SK-N-SH (cell line): ENCODE results near the gene KRT40. TPM values are rescaled to one million over a fixed set of nuclear protein-coding genes. Genes with fewer than 3 reads are reported as not detected.

Source experiments
- CTCF ChIA-PET: fragments of 300-600, 350-600 bp; formaldehyde crosslinking; extraction: SDS; loops from one replicate; lab custom pipeline; 2021; lab: Yijun Ruan, JAX
- POLR2A ChIA-PET: fragments of 350-600 bp; sonication (Branson Sonifier 250); formaldehyde crosslinking; extraction: SDS; loops from one replicate; lab custom pipeline; 2020; ENCODE audit warnings: antibody characterized with exemption, inconsistent platforms; lab: Yijun Ruan, JAX
- DNase-seq: peaks from one replicate; pipeline ENCODE4 v3.0.0; 2012
- H2AFZ ChIP-seq: fragments of 200-600 bp; sonication (generic); 2 replicates; pipeline ENCODE4 v1.8.1; 2016; ENCODE audit warnings: antibody characterized with exemption, mild to moderate bottlenecking, low read depth
- H3F3A ChIP-seq: fragments of 200-600 bp; sonication (generic); replicated peaks from 2 replicates; pipeline ENCODE3; 2016; ENCODE audit warnings: antibody characterized with exemption, mild to moderate bottlenecking; ENCODE audit not compliant: insufficient read depth
- H3K27ac ChIP-seq, 2 experiments: fragments of 200-500 bp in 1 of 2; fragments of 200-600 bp in 1 of 2; sonication (Bioruptor generic) in 1 of 2; sonication (generic), shearing (Covaris generic) in 1 of 2; 2 replicates each; pipeline versions ENCODE4 v1.5.1 to v1.6.1; 2014 to 2016; ENCODE audit warnings: low read depth in 2 of 2, inconsistent platforms in 1 of 2, low read length in 1 of 2, mild to moderate bottlenecking in 1 of 2, mixed read lengths in 1 of 2
- H3K27me3 ChIP-seq: fragments of 200-600 bp; sonication (generic), shearing (Covaris generic); 2 replicates; pipeline ENCODE4 v1.6.1; 2016; ENCODE audit warnings: mixed run types; ENCODE audit not compliant: insufficient read depth
- H3K36me3 ChIP-seq, 2 experiments: fragments of 200-500 bp in 1 of 2; fragments of 200-600 bp in 1 of 2; sonication (Bioruptor generic) in 1 of 2; sonication (generic) in 1 of 2; replicated peaks in 1 of 2; 2 replicates each; pipeline versions ENCODE3 to v1.5.1; 2014 to 2016; ENCODE audit warnings: low read length in 1 of 2, mild to moderate bottlenecking in 1 of 2; ENCODE audit not compliant: insufficient read depth in 2 of 2, control insufficient read depth in 1 of 2
- H3K4me1 ChIP-seq, 2 experiments: fragments of 200-500 bp in 1 of 2; fragments of 200-600 bp in 1 of 2; sonication (Bioruptor generic) in 1 of 2; sonication (generic), shearing (Covaris generic) in 1 of 2; 2 replicates each; pipeline versions ENCODE4 v1.5.1 to v1.6.1; 2014 to 2016; ENCODE audit warnings: low read depth in 1 of 2, low read length in 1 of 2, mixed run types in 1 of 2; ENCODE audit not compliant: insufficient read depth in 2 of 2, control insufficient read depth in 1 of 2
- H3K4me2 ChIP-seq: fragments of 200-600 bp; sonication (generic), shearing (Covaris generic); 2 replicates; pipeline ENCODE4 v1.6.1; 2017; ENCODE audit warnings: mixed run types
- H3K4me3 ChIP-seq, 2 experiments: fragments of 200-500 bp in 1 of 2; fragments of 200-600 bp in 1 of 2; sonication (Bioruptor generic) in 1 of 2; sonication (generic), shearing (Covaris generic) in 1 of 2; 2 replicates each; pipeline versions ENCODE4 v1.5.1 to v1.8.1; 2014 to 2016; ENCODE audit warnings: low read depth in 2 of 2, inconsistent platforms in 1 of 2, low read length in 1 of 2, mild to moderate bottlenecking in 1 of 2, mixed read lengths in 1 of 2, moderate library complexity in 1 of 2
- H3K79me2 ChIP-seq: fragments of 200-600 bp; sonication (generic); 2 replicates; pipeline ENCODE4 v1.8.1; 2017; ENCODE audit warnings: mild to moderate bottlenecking; ENCODE audit not compliant: insufficient read depth
- H3K9ac ChIP-seq: fragments of 200-600 bp; sonication (generic); 2 replicates; pipeline ENCODE4 v1.6.1; 2017; ENCODE audit warnings: mixed run types
- H3K9me2 ChIP-seq: fragments of 200-600 bp; sonication (generic); 2 replicates; pipeline ENCODE4 v1.6.1; 2017; ENCODE audit warnings: mixed run types
- H3K9me3 ChIP-seq: fragments of 200-600 bp; sonication (generic); 2 replicates; pipeline ENCODE4 v1.6.1; 2017; ENCODE audit warnings: mixed run types, mild to moderate bottlenecking, moderate library complexity
- H4K20me1 ChIP-seq: fragments of 200-600 bp; sonication (generic); 2 replicates; pipeline ENCODE4 v1.6.1; 2017; ENCODE audit warnings: mild to moderate bottlenecking, mixed run types; ENCODE audit not compliant: insufficient read depth
- ELF1 ChIP-seq: IDR thresholded peaks from 2 replicates; pipeline ENCODE4 v1.4.0; 2012
- EP300 ChIP-seq, 2 experiments: IDR thresholded peaks; 2 replicates each; pipeline versions ENCODE4 v1.4.0 to v1.6.1; 2012; ENCODE audit warnings: borderline replicate concordance in 1 of 2, low read depth in 1 of 2, low read length in 1 of 2
- FOSL2 ChIP-seq: IDR thresholded peaks from 2 replicates; pipeline ENCODE4 v1.4.0; 2012; ENCODE audit warnings: low read depth, mild to moderate bottlenecking, moderate library complexity, borderline replicate concordance
- GABPA ChIP-seq: IDR thresholded peaks from 2 replicates; pipeline ENCODE4 v1.4.0; 2012; ENCODE audit warnings: low read depth, mild to moderate bottlenecking
- GATA2 ChIP-seq: sonication (generic); formaldehyde crosslinking; IDR thresholded peaks from 2 replicates; pipeline ENCODE4 v1.5.0; 2020; ENCODE audit warnings: mild to moderate bottlenecking, missing genetic modification reagents
- MXI1 ChIP-seq: IDR thresholded peaks from 2 replicates; pipeline ENCODE4 v1.6.1; 2012; ENCODE audit warnings: mild to moderate bottlenecking, low read depth, low read length, improper control_type of control experiment
- NFIC ChIP-seq: IDR thresholded peaks from 2 replicates; pipeline ENCODE4 v1.4.0; 2012; ENCODE audit warnings: borderline replicate concordance
- NRF1 ChIP-seq: IDR thresholded peaks from 2 replicates; pipeline ENCODE4 v1.6.1; 2012; ENCODE audit warnings: low read depth, mild to moderate bottlenecking, low read length
- POLR2AphosphoS5 ChIP-seq: IDR thresholded peaks from 2 replicates; pipeline ENCODE4 v1.6.1; 2012; ENCODE audit warnings: low read depth, low read length
- TCF12 ChIP-seq: IDR thresholded peaks from 2 replicates; pipeline ENCODE4 v1.4.0; 2012
- USF1 ChIP-seq: IDR thresholded peaks from 2 replicates; pipeline ENCODE4 v1.4.0; 2012; ENCODE audit warnings: low read depth, borderline replicate concordance
- USF2 ChIP-seq: fragments of 150-350 bp; IDR thresholded peaks from 2 replicates; pipeline ENCODE4 v1.6.1; 2017; ENCODE audit warnings: antibody characterized with exemption, low read length, low read depth, borderline replicate concordance
- ZBTB33 ChIP-seq: IDR thresholded peaks from 2 replicates; pipeline ENCODE4 v1.4.0; 2012; ENCODE audit warnings: low read depth, borderline replicate concordance
- WGBS: methylation state at CpG from one replicate; pipeline ENCODE4 v1.1.6; 2017; ENCODE audit warnings: low lambda C conversion rate; 5-methylcytosine and 5-hydroxymethylcytosine counted together
- polyA plus RNA-seq, 3 experiments: library from polyadenylated mRNA; depleted of rRNA; stranded (reverse); fragments of >200 nt; gene quantifications; 2 replicates each; pipeline ENCODE4 v1.2.3, GENCODE V29; 2012
- TF ChIP-seq, protein P1 (sequence below): IDR thresholded peaks from 2 replicates; pipeline ENCODE4; 2012
- TF ChIP-seq, protein P2 (sequence below): IDR thresholded peaks from 2 replicates; pipeline ENCODE4 v1.4.0; 2012; ENCODE audit warnings: low read depth
- TF ChIP-seq, protein P3 (sequence below): fragments of 200-600 bp; sonication (generic); IDR thresholded peaks from 2 replicates; pipeline ENCODE4 v1.6.1; 2017; ENCODE audit warnings: antibody characterized with exemption, mild to moderate bottlenecking, moderate library complexity

The KRT40 gene
- polyA plus RNA-seq, 1 of the 3 experiments (the other 2 are of a cell fraction), result not detected

DNA sequence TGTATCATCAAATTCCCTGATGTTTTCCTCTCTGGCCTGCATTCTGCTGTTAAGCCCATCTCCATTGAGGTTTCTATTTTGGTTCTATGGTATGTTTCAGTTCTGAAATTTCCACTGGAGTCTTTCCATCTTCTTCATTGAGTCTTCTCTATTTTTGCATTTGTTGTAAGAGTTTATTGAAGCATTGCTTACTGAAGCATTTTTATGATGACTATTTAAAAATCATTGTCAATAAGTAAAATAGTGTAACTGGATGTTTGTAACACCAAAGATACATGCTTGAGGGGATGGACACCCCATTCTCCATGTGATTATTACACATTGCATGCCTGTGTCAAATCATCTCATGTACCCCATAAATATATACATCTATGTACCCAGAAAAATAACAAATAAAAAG, 8.6 kb downstream of the KRT40 start:
- no peak overlapping the region for H3K4me3 ChIP-seq
- no peak overlapping the region for H2AFZ ChIP-seq
- no peak overlapping the region for H3K4me2 ChIP-seq
- CTCF ChIA-PET, result no interaction called here
- H3K4me1 ChIP-seq, result no peaks in the 10 kb centered on the region
- H3K27ac ChIP-seq, result no peak overlapping the region
- no peak for TF ChIP-seq EP300 (IDR thresholded peaks at IDR 0.05; ENCODE audit: borderline replicate concordance in 1 of 2, low read depth in 1 of 2, low read length in 1 of 2)
- TF ChIP-seq FOSL2, result no peak
- TF ChIP-seq GABPA, result no peak
- TF ChIP-seq, protein P1, sequence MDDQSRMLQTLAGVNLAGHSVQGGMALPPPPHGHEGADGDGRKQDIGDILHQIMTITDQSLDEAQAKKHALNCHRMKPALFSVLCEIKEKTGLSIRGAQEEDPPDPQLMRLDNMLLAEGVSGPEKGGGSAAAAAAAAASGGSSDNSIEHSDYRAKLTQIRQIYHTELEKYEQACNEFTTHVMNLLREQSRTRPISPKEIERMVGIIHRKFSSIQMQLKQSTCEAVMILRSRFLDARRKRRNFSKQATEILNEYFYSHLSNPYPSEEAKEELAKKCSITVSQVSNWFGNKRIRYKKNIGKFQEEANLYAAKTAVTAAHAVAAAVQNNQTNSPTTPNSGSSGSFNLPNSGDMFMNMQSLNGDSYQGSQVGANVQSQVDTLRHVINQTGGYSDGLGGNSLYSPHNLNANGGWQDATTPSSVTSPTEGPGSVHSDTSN, result no peak
- no peak for TF ChIP-seq ELF1
- H3K79me2 ChIP-seq, result no peaks in the 10 kb centered on the region
- no peaks in the 10 kb centered on the region for H4K20me1 ChIP-seq
- H3K9ac ChIP-seq, result no peak overlapping the region
- no peaks in the 10 kb centered on the region for H3K9me3 ChIP-seq
- H3K36me3 ChIP-seq, result peaks cover 0 to 2% of the 10 kb centered on the region in 2 experiments
- POLR2A ChIA-PET, result no interaction called here
- no peaks in the 10 kb centered on the region for H3K9me2 ChIP-seq
- DNase-seq, result no peak
- peaks cover 29% of the 10 kb centered on the region; the same call in 1 of the 2 replicates for H3K27me3 ChIP-seq
- H3F3A ChIP-seq, result no peaks in the 10 kb centered on the region

DNA sequence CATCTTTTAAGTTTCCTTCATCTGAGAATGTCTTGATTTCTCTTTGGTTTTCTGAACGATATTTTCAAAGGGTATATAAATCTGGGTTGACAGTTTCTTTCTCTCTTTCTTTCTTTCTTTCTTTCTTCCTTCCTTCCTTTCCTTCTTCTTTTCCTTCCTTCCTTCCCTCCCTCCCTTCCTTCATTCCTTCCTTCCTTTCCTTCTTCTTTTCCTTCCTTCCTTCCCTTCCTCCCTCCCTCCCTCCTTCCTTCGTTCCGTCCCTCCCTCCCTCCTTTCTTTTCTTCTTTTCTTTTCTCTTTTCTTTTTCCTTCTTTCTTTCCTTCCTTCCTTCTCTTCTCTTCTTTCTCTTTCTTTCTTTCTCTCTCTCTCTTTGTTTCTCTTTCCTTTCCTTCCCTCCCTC, 9.8 kb downstream of the KRT40 start:
- H3K4me2 ChIP-seq, result no peak overlapping the region
- H3K79me2 ChIP-seq, result no peaks in the 10 kb centered on the region
- H3K9me3 ChIP-seq, result no peaks in the 10 kb centered on the region
- peaks cover 24% of the 10 kb centered on the region; the same call in 1 of the 2 replicates for H3K27me3 ChIP-seq
- no peak overlapping the region for H3K4me3 ChIP-seq
- DNase-seq, result no peak
- ChIA-PET POLR2A (no interaction called here), CTCF (no interaction called here)
- no peaks in the 10 kb centered on the region for H3K4me1 ChIP-seq
- no peaks in the 10 kb centered on the region for H3K9me2 ChIP-seq
- H3K36me3 ChIP-seq, result peaks cover 0 to 4% of the 10 kb centered on the region in 2 experiments
- no peak overlapping the region for H3K27ac ChIP-seq
- no peak overlapping the region for H2AFZ ChIP-seq
- WGBS, result 33% methylated on average over 3 of the region's 3 CpGs
- TF ChIP-seq NRF1 (no peak), POLR2AphosphoS5 (no peak), EP300 (IDR thresholded peaks at IDR 0.05; ENCODE audit: borderline replicate concordance in 1 of 2, low read depth in 1 of 2, low read length in 1 of 2) (no peak), TCF12 (no peak), USF1 (no peak), GATA2 (no peak), USF2 (no peak), MXI1 (no peak), NFIC (no peak), ZBTB33 (no peak)
- TF ChIP-seq, protein P2, sequence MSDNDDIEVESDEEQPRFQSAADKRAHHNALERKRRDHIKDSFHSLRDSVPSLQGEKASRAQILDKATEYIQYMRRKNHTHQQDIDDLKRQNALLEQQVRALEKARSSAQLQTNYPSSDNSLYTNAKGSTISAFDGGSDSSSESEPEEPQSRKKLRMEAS, result no peak
- TF ChIP-seq, protein P3, sequence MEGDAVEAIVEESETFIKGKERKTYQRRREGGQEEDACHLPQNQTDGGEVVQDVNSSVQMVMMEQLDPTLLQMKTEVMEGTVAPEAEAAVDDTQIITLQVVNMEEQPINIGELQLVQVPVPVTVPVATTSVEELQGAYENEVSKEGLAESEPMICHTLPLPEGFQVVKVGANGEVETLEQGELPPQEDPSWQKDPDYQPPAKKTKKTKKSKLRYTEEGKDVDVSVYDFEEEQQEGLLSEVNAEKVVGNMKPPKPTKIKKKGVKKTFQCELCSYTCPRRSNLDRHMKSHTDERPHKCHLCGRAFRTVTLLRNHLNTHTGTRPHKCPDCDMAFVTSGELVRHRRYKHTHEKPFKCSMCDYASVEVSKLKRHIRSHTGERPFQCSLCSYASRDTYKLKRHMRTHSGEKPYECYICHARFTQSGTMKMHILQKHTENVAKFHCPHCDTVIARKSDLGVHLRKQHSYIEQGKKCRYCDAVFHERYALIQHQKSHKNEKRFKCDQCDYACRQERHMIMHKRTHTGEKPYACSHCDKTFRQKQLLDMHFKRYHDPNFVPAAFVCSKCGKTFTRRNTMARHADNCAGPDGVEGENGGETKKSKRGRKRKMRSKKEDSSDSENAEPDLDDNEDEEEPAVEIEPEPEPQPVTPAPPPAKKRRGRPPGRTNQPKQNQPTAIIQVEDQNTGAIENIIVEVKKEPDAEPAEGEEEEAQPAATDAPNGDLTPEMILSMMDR, result no peak
- H3F3A ChIP-seq, result no peaks in the 10 kb centered on the region
- H3K9ac ChIP-seq, result no peak overlapping the region
- H4K20me1 ChIP-seq, result no peaks in the 10 kb centered on the region
